Breast epithelium (tissue), 4 donors: ENCODE results near the gene NFAT5. TPM values are rescaled to one million over a fixed set of nuclear protein-coding genes. Genes with fewer than 3 reads are reported as not detected.

Experiments
- DNase-seq, 2 donors: peaks; one replicate each; pipeline ENCODE4 v3.0.0-alpha.2; 2019; ENCODE audit warnings: low spot score in 2 of 2
- H3K27ac ChIP-seq, 2 donors: fragments of 200-600 bp; sonication (generic) in 1 of 2; one replicate each; pipeline ENCODE4 v1.5.1; 2016 to 2019; ENCODE audit warnings: mild to moderate bottlenecking in 1 of 2
- H3K27me3 ChIP-seq, 2 donors: fragments of 200-600 bp; sonication (generic) in 1 of 2; one replicate each; pipeline versions ENCODE4 v1.5.1 to v1.6.0; 2017 to 2019; ENCODE audit warnings: control low read depth in 1 of 2, mild to moderate bottlenecking in 1 of 2
- H3K36me3 ChIP-seq: fragments of 200-600 bp; one replicate; pipeline ENCODE4 v1.5.1; 2019
- H3K4me1 ChIP-seq, 2 donors: fragments of 200-600 bp; sonication (generic); one replicate each; pipeline ENCODE4 v1.5.1; 2016 to 2019; ENCODE audit warnings: control low read depth in 1 of 2
- H3K4me3 ChIP-seq, 3 donors: fragments of 200-600 bp; sonication (generic); 1 replicate in 2 of 3; 2 replicates in 1 of 3; pipeline ENCODE4 v1.5.1; 2016 to 2019; ENCODE audit warnings: mild to moderate bottlenecking in 3 of 3, moderate library complexity in 2 of 3
- H3K9me3 ChIP-seq, 2 donors: fragments of 200-600 bp; sonication (generic) in 1 of 2; one replicate each; pipeline ENCODE4 v1.5.1; 2016 to 2019; ENCODE audit warnings: control low read depth in 1 of 2
- POLR2A ChIP-seq: fragments of 450-650 bp; IDR thresholded peaks from one replicate; pipeline ENCODE4 v1.6.1; 2016; ENCODE audit warnings: antibody characterized with exemption, mild to moderate bottlenecking, moderate library complexity
- POLR2AphosphoS5 ChIP-seq, 3 donors: sonication (generic); formaldehyde crosslinking; IDR thresholded peaks; one replicate each; pipeline ENCODE4 v1.6.1; 2017; ENCODE audit warnings: antibody characterized with exemption in 3 of 3
- intact Hi-C: fragments of 100-400 bp; cut with DNase I; formaldehyde crosslinking; loops from one replicate; pipeline ENCODE4 v1.15.1; 2023; ENCODE audit warnings: low total_unique reads
- total RNA-seq, 3 donors: library from RNA; depleted of rRNA; stranded (reverse); fragments of >200 nt; gene quantifications; one replicate each; pipeline ENCODE4 v1.1.0, GENCODE V29; 2016
- TF ChIP-seq, protein P1 (sequence below), 3 donors: fragments of 450-650 bp; IDR thresholded peaks; one replicate each; pipeline ENCODE4 v1.5.1; 2016 to 2017; ENCODE audit warnings: antibody characterized with exemption in 3 of 3, mild to moderate bottlenecking in 3 of 3, moderate library complexity in 3 of 3

The NFAT5 gene
- total RNA-seq, 3 donors from 2014 or later: 57.3 to 88.3 (median 63.3) TPM

DNA sequence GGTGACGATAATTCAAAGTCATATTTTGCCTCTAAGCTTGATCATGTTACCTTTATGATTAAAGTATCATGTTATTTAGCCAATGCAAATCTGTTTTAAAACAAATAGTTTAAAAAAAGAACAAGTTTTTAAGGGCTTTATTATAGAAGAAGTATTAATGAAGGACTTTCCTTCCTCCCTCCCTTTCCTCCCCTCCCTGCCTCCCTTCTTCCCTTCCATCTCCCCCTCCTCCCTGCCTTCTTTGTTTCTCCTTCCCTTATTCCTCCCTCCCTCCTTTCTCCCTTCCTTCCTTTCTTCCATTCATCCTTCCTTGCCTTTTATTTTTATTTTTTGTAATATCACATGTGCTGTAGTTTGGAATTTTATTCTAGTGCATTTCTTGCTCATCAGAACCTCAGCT is 134.1 kb downstream of the NFAT5 start:
- Histone ChIP-seq H3K4me1 (no peaks in the 10 kb centered on the region), H3K9me3 (no peaks in the 10 kb centered on the region), H3K4me3 (no peak overlapping the region), H3K27me3 (no peaks in the 10 kb centered on the region), H3K27ac (no peak overlapping the region), H3K36me3 (peaks cover 6% of the 10 kb centered on the region)
- DNase-seq: no peak
- intact Hi-C loops: no loop called here
- no peak for TF ChIP-seq POLR2AphosphoS5 (IDR thresholded peaks at IDR 0.05)
- TF ChIP-seq POLR2A: no peak
- TF ChIP-seq, protein P1, sequence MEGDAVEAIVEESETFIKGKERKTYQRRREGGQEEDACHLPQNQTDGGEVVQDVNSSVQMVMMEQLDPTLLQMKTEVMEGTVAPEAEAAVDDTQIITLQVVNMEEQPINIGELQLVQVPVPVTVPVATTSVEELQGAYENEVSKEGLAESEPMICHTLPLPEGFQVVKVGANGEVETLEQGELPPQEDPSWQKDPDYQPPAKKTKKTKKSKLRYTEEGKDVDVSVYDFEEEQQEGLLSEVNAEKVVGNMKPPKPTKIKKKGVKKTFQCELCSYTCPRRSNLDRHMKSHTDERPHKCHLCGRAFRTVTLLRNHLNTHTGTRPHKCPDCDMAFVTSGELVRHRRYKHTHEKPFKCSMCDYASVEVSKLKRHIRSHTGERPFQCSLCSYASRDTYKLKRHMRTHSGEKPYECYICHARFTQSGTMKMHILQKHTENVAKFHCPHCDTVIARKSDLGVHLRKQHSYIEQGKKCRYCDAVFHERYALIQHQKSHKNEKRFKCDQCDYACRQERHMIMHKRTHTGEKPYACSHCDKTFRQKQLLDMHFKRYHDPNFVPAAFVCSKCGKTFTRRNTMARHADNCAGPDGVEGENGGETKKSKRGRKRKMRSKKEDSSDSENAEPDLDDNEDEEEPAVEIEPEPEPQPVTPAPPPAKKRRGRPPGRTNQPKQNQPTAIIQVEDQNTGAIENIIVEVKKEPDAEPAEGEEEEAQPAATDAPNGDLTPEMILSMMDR (IDR thresholded peaks at IDR 0.05): no peak

DNA sequence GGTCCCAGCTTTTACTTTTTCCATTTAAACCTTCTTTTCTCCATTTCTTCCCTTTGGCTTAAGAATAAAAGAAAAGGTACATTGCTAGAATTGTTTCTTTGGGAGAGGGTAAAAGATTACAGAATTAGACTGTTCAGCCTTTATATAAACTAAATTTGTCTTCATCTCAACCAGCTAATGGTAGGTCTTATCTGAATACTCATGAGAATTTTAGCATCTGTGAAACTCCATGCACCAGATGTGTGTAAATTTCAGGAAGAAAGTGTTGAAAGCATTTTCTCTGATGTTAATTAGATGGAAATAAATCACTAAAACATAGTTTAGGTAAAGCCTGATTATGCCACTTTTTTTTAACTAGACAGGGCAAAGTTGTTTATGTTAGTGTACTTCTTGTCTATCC is 135.7 kb downstream of the NFAT5 start:
- Histone ChIP-seq H3K27ac (no peak overlapping the region), H3K27me3 (no peaks in the 10 kb centered on the region), H3K4me1 (peaks cover 0 to 3% of the 10 kb centered on the region in 2 donors), H3K36me3 (no peaks in the 10 kb centered on the region), H3K9me3 (no peaks in the 10 kb centered on the region), H3K4me3 (no peak overlapping the region)
- DNase-seq: no peak
- TF ChIP-seq POLR2AphosphoS5 (IDR thresholded peaks at IDR 0.05) (no peak), POLR2A (no peak)
- TF ChIP-seq, protein P1 (IDR thresholded peaks at IDR 0.05): no peak
- intact Hi-C loops: no loop called here

GRCh38 chr16:69701866-69702265 is 136.1 kb downstream of the NFAT5 start:
- Histone ChIP-seq H3K4me1 (peaks cover 0 to 7% of the 10 kb centered on the region in 2 donors), H3K27me3 (no peaks in the 10 kb centered on the region), H3K9me3 (no peaks in the 10 kb centered on the region), H3K4me3 (no peak overlapping the region), H3K27ac (no peak overlapping the region), H3K36me3 (no peaks in the 10 kb centered on the region)
- DNase-seq: no peak
- intact Hi-C loops: no loop called here
- TF ChIP-seq POLR2A (no peak), POLR2AphosphoS5 (IDR thresholded peaks at IDR 0.05) (no peak)
- TF ChIP-seq, protein P1 (IDR thresholded peaks at IDR 0.05): no peak

GRCh38 chr16:69703638-69704037 is 137.9 kb downstream of the NFAT5 start:
- H3K27me3 ChIP-seq: no peaks in the 10 kb centered on the region
- no peaks in the 10 kb centered on the region for H3K36me3 ChIP-seq
- no peaks in the 10 kb centered on the region for H3K9me3 ChIP-seq
- no peak overlapping the region for H3K4me3 ChIP-seq
- H3K27ac ChIP-seq: peak overlapping the region in 1 of 2 donors; percentile 13
- DNase-seq: no peak
- intact Hi-C loops: no loop called here
- TF ChIP-seq POLR2A (no peak), POLR2AphosphoS5 (IDR thresholded peaks at IDR 0.05) (no peak)
- TF ChIP-seq, protein P1 (IDR thresholded peaks at IDR 0.05): no peak
- H3K4me1 ChIP-seq: peaks cover 0 to 7% of the 10 kb centered on the region in 2 donors

GRCh38 chr16:69706256-69706974 is 140.6 kb downstream of the NFAT5 start:
- intact Hi-C loops: no loop called here
- peak overlapping the region in 1 of 2 donors; percentile 51 for H3K27ac ChIP-seq

More at GRCh38 chr16:69706256-69706974, 140.6 kb downstream of the NFAT5 start:
- H3K27me3 ChIP-seq: no peaks in the 10 kb centered on the region
- H3K4me1 ChIP-seq: peaks cover 0 to 10% of the 10 kb centered on the region in 2 donors
- no peak overlapping the region for H3K4me3 ChIP-seq
- TF ChIP-seq POLR2AphosphoS5 (IDR thresholded peaks at IDR 0.05) (no peak), POLR2A (no peak)
- TF ChIP-seq, protein P1 (IDR thresholded peaks at IDR 0.05): no peak
- H3K9me3 ChIP-seq: no peaks in the 10 kb centered on the region
- no peaks in the 10 kb centered on the region for H3K36me3 ChIP-seq
- DNase-seq: no peak
